AG10803 (cell line): ENCODE data around the gene RING1.

Experiments
- DNase-seq: peaks from one replicate; pipeline ENCODE4 v3.0.0; 2010; ENCODE audit warnings: low read depth
- H3K4me3 ChIP-seq: 2 replicates; pipeline ENCODE4 v1.5.1; 2011; ENCODE audit warnings: mild to moderate bottlenecking, low read length, control low read depth
- CTCF ChIP-seq: conservative IDR thresholded peaks from 2 replicates; pipeline ENCODE4 v1.5.1; 2011; ENCODE audit warnings: mild to moderate bottlenecking, low read length, control low read depth, inconsistent platforms

Gene RING1

GRCh38 chr6:33172688-33173534 is 35.4 kb upstream of the RING1 start:
- peak; percentile 41 for DNase-seq
- H3K4me3 ChIP-seq = no peak overlapping the region
- peak; percentile 83 for TF ChIP-seq CTCF

DNA sequence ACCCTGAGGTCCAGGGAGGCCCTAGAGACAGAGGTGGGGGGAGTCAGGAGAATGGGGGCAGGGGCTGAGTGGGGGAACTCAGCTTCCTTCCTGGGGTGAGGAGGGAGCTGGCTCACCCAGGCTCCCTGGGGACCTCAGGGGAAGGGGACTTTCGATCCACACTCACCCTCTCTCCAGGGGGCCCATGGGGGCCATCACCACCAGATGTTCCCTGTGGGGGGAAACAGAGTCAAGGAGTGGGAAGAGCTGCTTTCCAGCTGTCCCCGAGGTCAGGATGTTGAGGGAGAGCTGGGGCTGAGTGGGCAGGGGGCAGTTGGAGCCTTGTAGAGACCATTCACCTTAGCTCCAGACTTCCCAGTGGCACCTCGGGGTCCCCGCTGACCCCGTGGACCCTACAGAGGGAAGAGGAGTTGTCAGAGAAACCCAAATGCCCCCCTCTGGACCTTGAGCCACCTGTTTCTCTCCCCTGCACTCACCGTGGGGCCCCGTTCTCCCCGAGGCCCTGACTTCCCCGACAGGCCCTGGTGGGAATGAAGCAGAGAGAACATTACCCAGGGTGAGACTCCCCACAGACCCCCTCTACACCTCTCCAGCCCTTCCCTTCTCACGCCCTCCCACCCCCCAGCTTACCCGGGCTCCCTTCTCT is 34.6 kb upstream of the RING1 start:
- no peak for TF ChIP-seq CTCF
- no peak for DNase-seq
- H3K4me3 ChIP-seq = no peak overlapping the region

DNA sequence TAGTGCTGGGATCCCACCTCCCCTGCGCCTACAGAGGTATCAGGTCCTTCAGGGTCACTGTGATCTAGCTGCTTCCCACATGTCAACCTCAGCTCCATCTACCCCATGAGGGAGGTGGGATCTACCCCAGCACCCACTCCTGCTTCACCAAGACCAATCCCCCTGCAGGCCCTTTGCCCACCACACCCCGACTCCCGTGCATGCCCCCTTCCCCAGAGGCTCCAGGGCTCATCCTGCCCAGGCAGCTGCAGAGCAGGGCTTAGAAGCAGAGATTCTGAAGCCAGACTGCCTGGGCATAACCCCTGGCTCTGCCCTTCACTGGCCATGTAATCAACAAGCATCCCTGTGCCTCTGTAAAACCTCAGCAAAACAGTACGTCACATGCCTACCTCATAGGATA is 33.5 kb upstream of the RING1 start:
- H3K4me3 ChIP-seq = no peak overlapping the region
- TF ChIP-seq CTCF = no peak
- no peak for DNase-seq

DNA sequence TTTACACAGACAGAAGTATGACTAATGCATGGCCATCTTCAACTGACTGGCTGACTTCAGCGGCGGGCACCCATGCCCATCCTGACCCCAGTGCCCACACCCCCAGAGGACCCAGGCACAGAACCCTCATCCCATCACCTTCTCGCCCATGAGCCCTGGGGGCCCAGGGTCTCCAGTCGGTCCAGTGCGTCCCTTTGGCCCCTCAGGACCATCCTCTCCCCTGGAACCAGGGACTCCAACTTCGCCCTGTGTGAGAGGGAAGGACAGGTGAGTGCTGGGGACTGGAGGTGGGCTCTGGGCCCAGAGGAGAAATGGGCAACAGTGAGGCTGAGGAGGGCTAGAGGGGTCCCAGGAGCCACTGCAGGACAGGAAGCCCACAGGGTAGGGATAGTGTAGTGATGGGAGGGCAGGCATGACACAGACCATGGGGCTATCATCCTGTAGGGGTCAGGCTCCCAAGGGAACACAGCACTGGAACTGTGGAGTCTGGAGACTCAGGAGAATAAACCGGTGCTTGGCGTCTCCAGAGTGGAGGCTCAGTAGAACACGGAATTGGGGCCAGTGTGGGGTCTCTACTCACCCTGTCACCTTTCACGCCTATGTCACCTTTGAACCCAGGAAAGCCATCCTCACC is 32.7 kb upstream of the RING1 start:
- DNase-seq = no peak
- TF ChIP-seq CTCF = no peak; the same call in 1 of the 2 replicates
- no peak overlapping the region for H3K4me3 ChIP-seq

- DNase-seq = no peak
- no peak for TF ChIP-seq CTCF
Observed at GRCh38 chr6:33176906-33177305, 31.4 kb upstream of the RING1 start.

GRCh38 chr6:33177552-33178446 is 30.5 kb upstream of the RING1 start:
- no peak for DNase-seq
- no peak overlapping the region for H3K4me3 ChIP-seq
- no peak for TF ChIP-seq CTCF

More at GRCh38 chr6:33176906-33177305, 31.4 kb upstream of the RING1 start:
- no peak overlapping the region for H3K4me3 ChIP-seq
